IPS-NIHi7 (cell line): ENCODE measurements around the gene FBXL7.

Experiments
- DNase-seq: peaks from one replicate; pipeline ENCODE4 v3.0.0; 2012; ENCODE audit warnings: mixed read lengths; ENCODE audit errors: extremely low spot score

FBXL7 gene

GRCh38 chr5:15880201-15880600, 380.2 kb downstream of the FBXL7 start:
- DNase-seq: no peak

GRCh38 chr5:15885156-15885555, 385.2 kb downstream of the FBXL7 start:
- DNase-seq: no peak

GRCh38 chr5:15886156-15886555, 386.2 kb downstream of the FBXL7 start:
- no peak for DNase-seq

- DNase-seq: no peak
These were observed 387.1 kb downstream of the FBXL7 start for GRCh38 chr5:15887093-15887492.

GRCh38 chr5:15889001-15889400, 389.0 kb downstream of the FBXL7 start:
- DNase-seq: no peak

- DNase-seq: no peak
These were observed 393.9 kb downstream of the FBXL7 start for GRCh38 chr5:15893866-15894265.

- DNase-seq: no peak
These were observed 397.7 kb downstream of the FBXL7 start for GRCh38 chr5:15897656-15898055.

GRCh38 chr5:15898641-15899040, 398.7 kb downstream of the FBXL7 start:
- DNase-seq: no peak

- DNase-seq: no peak
These were observed 399.5 kb downstream of the FBXL7 start for GRCh38 chr5:15899481-15899880.

- no peak for DNase-seq
These were observed 401.2 kb downstream of the FBXL7 start for GRCh38 chr5:15901151-15901550.

GRCh38 chr5:15902066-15902465, 402.1 kb downstream of the FBXL7 start:
- no peak for DNase-seq

- DNase-seq: no peak
These were observed 405.2 kb downstream of the FBXL7 start for GRCh38 chr5:15904899-15905830.

- no peak for DNase-seq
These were observed 414.7 kb downstream of the FBXL7 start for GRCh38 chr5:15914638-15915037.

- DNase-seq: no peak
These were observed 426.6 kb downstream of the FBXL7 start for GRCh38 chr5:15926586-15926985.

- no peak for DNase-seq
These were observed 427.9 kb downstream of the FBXL7 start for GRCh38 chr5:15927710-15928380.

GRCh38 chr5:15929611-15930263, 429.8 kb downstream of the FBXL7 start:
- DNase-seq: no peak

GRCh38 chr5:15932066-15932465, 432.1 kb downstream of the FBXL7 start:
- no peak for DNase-seq

GRCh38 chr5:15933259-15934207, 433.6 kb downstream of the FBXL7 start:
- DNase-seq: no peak

- no peak for DNase-seq
These were observed 436.7 kb downstream of the FBXL7 start for GRCh38 chr5:15936505-15937245.

GRCh38 chr5:15937708-15938107, 437.7 kb downstream of the FBXL7 start:
- no peak for DNase-seq

- no peak for DNase-seq
These were observed 438.2 kb downstream of the FBXL7 start for GRCh38 chr5:15938186-15938585.
